Prostate gland (tissue), 2 donors: ENCODE measurements around the gene KLHL3.

Source experiments
- POLR2AphosphoS5 ChIP-seq: sonication (generic); formaldehyde crosslinking; IDR thresholded peaks from one replicate; pipeline ENCODE4 v1.6.1; 2017; ENCODE audit warnings: antibody characterized with exemption
- TF ChIP-seq, protein P1 (sequence below), 4 experiments: fragments of 200-600 bp in 2 of 4; fragments of 450-650 bp in 2 of 4; sonication (generic) in 2 of 4; IDR thresholded peaks; 1 replicate in 3 of 4; 2 replicates in 1 of 4; pipeline ENCODE4 v1.5.1; 2016 to 2019; ENCODE audit warnings: antibody characterized with exemption in 4 of 4, mild to moderate bottlenecking in 2 of 4, moderate library complexity in 2 of 4

GRCh38 chr5:137630216-137630971, 105.5 kb downstream of the KLHL3 start:
- TF ChIP-seq, protein P1, sequence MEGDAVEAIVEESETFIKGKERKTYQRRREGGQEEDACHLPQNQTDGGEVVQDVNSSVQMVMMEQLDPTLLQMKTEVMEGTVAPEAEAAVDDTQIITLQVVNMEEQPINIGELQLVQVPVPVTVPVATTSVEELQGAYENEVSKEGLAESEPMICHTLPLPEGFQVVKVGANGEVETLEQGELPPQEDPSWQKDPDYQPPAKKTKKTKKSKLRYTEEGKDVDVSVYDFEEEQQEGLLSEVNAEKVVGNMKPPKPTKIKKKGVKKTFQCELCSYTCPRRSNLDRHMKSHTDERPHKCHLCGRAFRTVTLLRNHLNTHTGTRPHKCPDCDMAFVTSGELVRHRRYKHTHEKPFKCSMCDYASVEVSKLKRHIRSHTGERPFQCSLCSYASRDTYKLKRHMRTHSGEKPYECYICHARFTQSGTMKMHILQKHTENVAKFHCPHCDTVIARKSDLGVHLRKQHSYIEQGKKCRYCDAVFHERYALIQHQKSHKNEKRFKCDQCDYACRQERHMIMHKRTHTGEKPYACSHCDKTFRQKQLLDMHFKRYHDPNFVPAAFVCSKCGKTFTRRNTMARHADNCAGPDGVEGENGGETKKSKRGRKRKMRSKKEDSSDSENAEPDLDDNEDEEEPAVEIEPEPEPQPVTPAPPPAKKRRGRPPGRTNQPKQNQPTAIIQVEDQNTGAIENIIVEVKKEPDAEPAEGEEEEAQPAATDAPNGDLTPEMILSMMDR (IDR thresholded peaks at IDR 0.05): no peak
- no peak for TF ChIP-seq POLR2AphosphoS5
